ENCODE results near the gene TERT. TPM values are rescaled to one million over a fixed set of nuclear protein-coding genes. Genes with fewer than 3 reads are reported as not detected.
"Not testable (repeated sequence)": the region's sequence is repeated elsewhere in the genome, so short reads cannot be mapped to it uniquely, and the experiment has no call there.

TERT gene
- total and polyA plus RNA-seq, 10 of the 15 experiments (the other 5 are each of a cell fraction or from before 2014, with no cell fraction given) = 0.08 to 21.5 (median 5.0) TPM

GRCh38 chr5:1283729-1284041 lies 11.2 kb downstream of the TERT start:
- H3K4me3 ChIP-seq; H3K4me2 ChIP-seq (ENCODE audit: control insufficient read depth, insufficient read depth); BruUV-seq (replicated peaks); ATAC-seq; SMC1A ChIA-PET (ENCODE audit: uncharacterized antibody, unreplicated experiment); intact Hi-C loops (cut with micrococcal nuclease; ENCODE audit: unreplicated experiment); RAD21 ChIA-PET (ENCODE audit: unreplicated experiment); CTCF ChIA-PET; H3K4me1 ChIP-seq (ENCODE audit: control insufficient read depth, insufficient read depth, low read length); DNase-seq (ENCODE audit: low read depth, low spot score); FAIRE-seq; H3K36me3 ChIP-seq (ENCODE audit: control insufficient read depth in 2 of 2, insufficient read depth in 2 of 2, low read length in 1 of 2); POLR2A ChIA-PET; H2AFZ ChIP-seq (ENCODE audit: control insufficient read depth, low read depth, low read length); H3K27me3 ChIP-seq (replicated peaks in 1 of 2; ENCODE audit: control insufficient read depth in 2 of 2, insufficient read depth in 2 of 2, low read length in 1 of 2); H4K20me1 ChIP-seq (ENCODE audit: control insufficient read depth, insufficient read depth); in situ Hi-C loops (cut with MboI); H3K9ac ChIP-seq (ENCODE audit: control insufficient read depth, insufficient read depth, low read length); H3K79me2 ChIP-seq (ENCODE audit: control insufficient read depth, insufficient read depth, low read length); H3K27ac ChIP-seq (ENCODE audit: control insufficient read depth, insufficient read depth); H3K9me3 ChIP-seq (replicated peaks; ENCODE audit: control insufficient read depth, insufficient read depth, low read length): not testable (repeated sequence)
- WGBS (ENCODE audit: insufficient coverage, insufficient replicate concordance, low lambda C conversion rate, missing lambda C conversion rate) = 62% methylated on average over 11 of the region's 16 CpGs

GRCh38 chr5:1282993-1283728 lies 11.7 kb downstream of the TERT start:
- H3K36me3 ChIP-seq (ENCODE audit: control insufficient read depth in 2 of 2, insufficient read depth in 2 of 2, low read length in 1 of 2); in situ Hi-C loops (cut with MboI); DNase-seq (ENCODE audit: low read depth, low spot score); BruUV-seq (replicated peaks); H3K4me3 ChIP-seq; FAIRE-seq; H3K27me3 ChIP-seq (replicated peaks in 1 of 2; ENCODE audit: control insufficient read depth in 2 of 2, insufficient read depth in 2 of 2, low read length in 1 of 2); H3K27ac ChIP-seq (ENCODE audit: control insufficient read depth, insufficient read depth); intact Hi-C loops (cut with micrococcal nuclease; ENCODE audit: unreplicated experiment); H2AFZ ChIP-seq (ENCODE audit: control insufficient read depth, low read depth, low read length); POLR2A ChIA-PET; H3K9me3 ChIP-seq (replicated peaks; ENCODE audit: control insufficient read depth, insufficient read depth, low read length); H3K4me1 ChIP-seq (ENCODE audit: control insufficient read depth, insufficient read depth, low read length); RAD21 ChIA-PET (ENCODE audit: unreplicated experiment); H3K79me2 ChIP-seq (ENCODE audit: control insufficient read depth, insufficient read depth, low read length); H3K9ac ChIP-seq (ENCODE audit: control insufficient read depth, insufficient read depth, low read length); ATAC-seq; CTCF ChIA-PET; H3K4me2 ChIP-seq (ENCODE audit: control insufficient read depth, insufficient read depth); H4K20me1 ChIP-seq (ENCODE audit: control insufficient read depth, insufficient read depth): not testable (repeated sequence)
- 66% methylated on average over 38 of the region's 40 CpGs for WGBS (ENCODE audit: insufficient coverage, insufficient replicate concordance, low lambda C conversion rate, missing lambda C conversion rate)
- SMC1A ChIA-PET (ENCODE audit: uncharacterized antibody, unreplicated experiment) = interaction anchor here (0.7 kb wide), 1 partner anchor 33 kb away, joined by 3 read pairs; no protein-coding TSS in a partner anchor
